ENCODE measurements around the gene SYTL4.

SYTL4 gene

DNA sequence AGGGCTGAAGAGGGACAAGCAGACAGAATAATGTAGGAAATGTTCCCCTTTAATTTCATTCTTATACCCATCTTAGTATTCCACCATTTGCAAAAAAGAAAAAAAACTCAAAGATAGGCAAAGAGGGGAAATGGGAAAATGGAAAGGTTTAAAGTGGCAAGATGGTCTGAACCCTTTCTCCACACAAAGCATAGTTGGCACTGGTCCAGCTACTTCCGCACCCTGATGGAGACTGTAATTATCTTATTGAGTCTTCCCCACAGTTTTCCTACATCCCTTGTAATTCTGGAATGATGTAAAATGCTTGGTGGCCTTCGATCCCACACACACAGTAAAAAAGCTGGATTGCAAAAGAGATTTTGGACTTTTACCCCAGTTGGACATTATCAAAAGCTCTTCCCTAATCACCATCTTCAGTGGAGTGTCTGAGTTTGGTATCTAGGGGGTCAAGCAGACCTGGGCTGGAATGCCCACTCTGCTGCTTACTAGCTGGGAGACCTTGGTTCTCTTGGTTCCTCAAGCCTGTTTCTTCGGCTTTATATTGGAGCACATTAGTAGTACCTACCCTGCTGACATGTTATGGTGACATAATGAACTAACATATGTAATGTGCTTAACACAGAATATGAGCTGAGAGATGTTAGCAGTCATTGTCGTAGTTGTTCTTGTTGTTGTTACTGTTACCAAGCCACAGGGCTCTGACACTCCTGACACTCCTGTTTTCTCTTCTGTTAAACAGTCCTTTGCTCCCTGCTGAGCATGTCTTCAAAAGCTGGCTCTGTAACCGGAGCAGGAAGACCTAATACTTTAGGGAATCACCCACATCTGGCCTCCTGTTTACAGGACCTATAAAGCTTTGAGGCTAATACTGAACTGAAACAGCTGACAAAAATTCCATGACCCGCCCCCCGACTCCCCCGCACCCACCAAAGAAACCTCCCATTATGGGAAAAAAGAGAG lies 83.2 kb downstream of the SYTL4 start:
- DNase-seq (ENCODE audit: low read depth in 2 of 2): no peak

DNA sequence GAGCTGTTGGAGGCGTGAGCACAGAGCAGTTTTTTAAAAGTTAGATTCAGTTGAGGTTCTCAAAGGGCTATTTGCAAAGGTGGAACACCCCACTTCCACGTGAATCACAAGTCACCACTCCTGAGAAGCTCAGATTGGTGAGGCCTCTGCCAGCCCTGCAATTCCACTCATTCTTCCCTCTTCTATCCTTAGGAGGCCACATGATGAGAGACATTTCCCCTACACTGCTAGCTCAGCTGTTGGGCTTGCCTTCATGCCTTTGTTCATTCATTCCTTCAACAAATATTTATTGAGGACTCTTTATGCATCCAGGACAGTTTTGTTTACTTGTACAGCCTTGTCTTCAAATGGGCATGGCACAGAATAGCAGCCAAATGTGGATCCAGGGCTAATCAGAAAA lies 84.2 kb downstream of the SYTL4 start:
- no peak for DNase-seq (ENCODE audit: low read depth in 2 of 2)

DNA sequence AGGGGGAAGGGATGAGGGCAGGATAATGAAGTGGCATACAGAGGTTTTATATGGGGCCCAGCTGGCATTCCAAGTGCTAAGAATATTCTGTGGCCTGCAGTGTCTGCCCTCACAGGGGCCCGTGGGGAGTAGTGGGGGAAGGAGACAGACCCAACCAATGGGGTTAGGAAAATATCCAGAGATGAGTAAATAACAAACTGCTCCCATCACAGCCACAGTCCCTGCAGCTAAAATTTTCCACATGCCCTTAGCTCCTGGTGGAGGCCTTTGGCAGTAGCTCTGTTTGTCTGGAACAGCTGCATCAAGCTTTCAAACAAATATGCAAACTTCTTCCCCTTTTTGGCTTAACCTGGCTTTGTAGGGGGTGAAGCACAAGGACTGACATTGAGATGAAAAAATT lies 84.8 kb downstream of the SYTL4 start:
- DNase-seq (ENCODE audit: low read depth in 2 of 2): no peak

DNA sequence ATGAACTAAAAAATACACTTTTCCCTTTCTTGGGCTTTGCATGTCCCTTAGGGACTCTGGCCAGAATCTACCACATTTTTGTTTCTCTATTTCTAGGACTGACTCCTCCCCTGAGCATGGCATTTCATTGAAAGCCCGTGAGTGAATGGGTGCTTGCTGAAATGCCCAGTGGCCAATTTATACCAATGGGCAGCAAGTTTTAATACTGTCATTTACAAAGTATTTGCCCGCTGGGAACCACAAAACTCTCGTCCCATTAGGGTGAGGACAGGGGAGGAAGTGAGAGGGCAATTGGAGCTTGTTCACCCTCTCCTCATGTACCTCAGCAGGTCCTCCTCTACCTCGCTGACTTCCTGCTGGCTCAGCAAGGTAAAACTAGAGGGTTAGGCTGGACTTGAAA lies 86.8 kb downstream of the SYTL4 start:
- no peak for DNase-seq (ENCODE audit: low read depth in 2 of 2)

DNA sequence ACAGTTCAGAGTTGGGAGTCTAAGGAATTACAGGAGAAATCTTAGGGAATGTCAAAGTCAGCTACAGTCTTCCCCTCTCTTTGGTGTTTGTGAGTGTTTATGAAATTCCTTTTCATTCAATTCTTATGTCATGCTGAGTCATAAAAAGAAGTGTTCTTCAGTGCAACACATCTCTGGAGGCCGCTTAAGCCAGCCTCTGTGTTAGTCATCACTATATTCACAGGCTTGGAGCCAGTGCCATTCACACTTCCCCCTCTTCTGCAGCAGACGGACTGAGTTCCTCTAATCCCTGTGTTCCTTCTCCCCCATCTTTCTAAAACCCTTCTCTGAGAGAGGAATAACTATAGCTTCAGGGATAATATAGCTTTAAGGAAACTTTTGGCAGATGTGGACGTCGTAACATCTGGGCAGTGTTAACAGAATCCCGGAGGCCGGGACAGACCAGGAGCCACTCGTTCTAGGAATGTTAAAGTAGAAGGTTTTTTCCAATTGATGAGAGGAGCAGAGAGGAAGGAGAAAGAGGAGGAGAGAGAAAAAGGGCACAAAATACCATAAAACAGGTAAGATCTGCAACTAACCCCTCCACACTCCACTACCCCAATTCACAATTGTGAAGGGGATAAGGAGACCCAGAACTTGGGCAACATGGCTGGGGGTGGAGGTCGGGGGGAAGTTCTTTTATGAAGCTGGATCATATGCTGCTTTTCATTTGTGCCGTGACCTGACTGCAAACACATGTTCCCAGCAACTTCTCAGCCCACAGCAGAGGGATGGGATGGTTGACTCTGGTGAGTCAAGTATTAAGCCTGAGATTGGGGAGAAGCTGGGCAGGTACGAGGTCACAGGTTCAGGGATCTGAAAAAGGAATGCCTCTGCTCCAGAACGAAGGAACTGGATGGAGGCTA lies 87.7 kb downstream of the SYTL4 start, which contains the start of gene SRPX2:
SRPX2 (plus strand) TSS at position 244 of the 905 bp plus-strand sequence. CDS start 2,124 bp downstream, outside the sequence.
- no peak for DNase-seq (ENCODE audit: low read depth in 2 of 2)

DNA sequence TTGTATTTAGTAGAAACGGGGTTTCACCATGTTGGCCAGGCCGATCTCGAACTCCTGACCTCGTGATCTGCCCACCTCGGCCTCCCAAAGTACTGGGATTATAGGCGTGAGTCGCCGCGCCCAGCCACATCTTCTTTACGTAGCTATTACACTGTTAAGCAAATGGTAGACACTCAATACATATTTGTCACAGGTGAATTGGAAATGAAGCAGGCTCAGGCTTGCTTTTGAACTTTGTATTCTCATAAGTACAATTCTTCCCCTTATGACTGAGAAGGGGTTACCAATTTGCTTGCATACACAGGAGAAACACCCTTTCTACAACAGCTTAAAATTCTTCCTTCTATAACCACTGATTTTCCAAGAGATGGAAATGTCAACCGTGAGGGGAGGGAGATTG lies 88.7 kb downstream of the SYTL4 start:
- DNase-seq (ENCODE audit: low read depth in 2 of 2): no peak

DNA sequence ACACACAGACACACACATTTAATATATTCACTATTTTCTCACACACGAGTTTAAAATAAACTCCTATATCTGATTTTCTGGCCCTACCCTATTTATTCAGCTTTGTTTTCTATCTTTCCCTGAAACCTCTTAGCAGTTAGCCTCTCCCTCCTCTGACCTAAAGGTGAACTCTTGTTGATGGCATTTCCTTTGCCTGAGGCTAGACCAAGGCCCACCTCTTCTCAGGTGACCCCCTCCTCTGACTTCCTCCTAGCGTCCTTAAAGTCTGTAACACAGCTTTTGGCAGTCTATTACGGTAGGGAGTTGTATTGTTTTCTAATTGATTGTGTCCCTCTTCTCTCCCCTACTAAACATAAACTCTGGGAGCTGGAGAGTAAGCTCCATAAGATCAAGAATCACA lies 89.6 kb downstream of the SYTL4 start:
- no peak for DNase-seq (ENCODE audit: low read depth in 2 of 2)

DNA sequence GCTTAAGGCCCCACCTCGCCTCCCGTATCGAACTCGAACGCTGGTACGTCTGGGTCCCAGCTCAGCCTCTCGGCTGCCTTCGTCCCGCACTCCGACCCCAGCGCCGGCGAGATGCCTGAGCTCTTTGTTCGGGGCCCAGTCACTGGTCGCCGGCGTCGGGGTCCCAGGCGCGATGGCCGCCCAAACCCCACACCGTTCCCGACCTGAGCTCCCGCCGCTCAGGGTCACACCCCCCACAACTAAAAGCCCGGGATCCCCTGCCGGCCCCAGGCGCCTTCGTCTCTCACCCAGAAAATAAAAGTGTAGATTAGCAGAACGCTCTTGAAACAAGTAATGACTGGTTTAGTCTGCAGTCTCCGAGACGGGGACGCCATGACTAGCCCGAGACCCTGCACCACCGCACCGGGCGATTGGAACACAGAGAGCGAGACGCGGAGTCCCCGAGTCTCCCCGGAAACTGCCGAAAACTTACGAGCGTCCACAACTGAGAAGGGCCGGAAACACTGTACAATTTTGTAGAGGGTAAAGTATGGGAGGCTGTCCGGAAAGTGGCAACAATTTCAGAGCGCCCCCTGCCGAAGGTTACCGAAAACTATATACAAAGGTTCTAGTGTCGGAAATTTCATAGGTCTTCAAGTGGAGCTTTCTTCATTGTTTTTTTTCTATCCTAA lies 95.5 kb downstream of the SYTL4 start, which contains the start of gene TSPAN6:
TSPAN6 (minus strand) TSS at position 486 of the 671 bp plus-strand sequence; CDS start at position 374, 112 bp downstream.
- peak; percentile 24 to 59 for DNase-seq (ENCODE audit: low read depth in 2 of 2)

DNA sequence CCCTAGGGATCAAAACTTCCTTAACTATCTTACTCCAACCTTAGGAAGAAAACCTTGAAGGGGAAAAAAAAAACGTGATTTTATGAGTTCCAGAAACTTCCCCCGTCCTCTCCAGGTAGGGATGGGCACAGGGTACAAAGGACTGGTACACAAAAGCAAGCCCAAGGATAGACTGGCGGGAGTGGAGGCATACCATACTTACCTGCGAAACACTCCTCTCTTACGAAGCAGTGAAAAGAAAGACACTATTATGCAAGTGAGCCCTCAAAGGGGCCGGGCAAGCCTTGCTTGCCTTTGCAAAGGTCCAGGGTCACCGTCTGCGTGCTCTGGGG lies 96.0 kb downstream of the SYTL4 start:
- no peak for DNase-seq (ENCODE audit: low read depth in 2 of 2)

DNA sequence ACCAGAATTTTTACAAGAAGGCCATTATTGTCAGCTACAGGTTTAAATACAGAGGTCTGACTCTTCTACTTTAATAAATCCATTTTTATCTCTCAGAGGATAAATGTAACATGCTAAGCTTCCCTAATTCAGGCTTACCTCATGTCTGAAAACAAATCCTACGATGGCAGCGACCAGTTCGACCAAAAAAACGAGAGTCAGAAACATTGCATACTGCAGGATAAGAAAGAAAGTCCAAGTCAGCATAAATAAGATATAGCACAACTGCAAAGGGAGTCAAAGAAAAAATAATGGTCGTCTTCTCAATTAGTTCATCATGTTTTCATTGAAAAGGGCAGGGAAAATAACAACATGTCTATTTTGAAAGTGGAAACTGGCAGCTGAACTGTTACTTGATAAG lies 96.9 kb downstream of the SYTL4 start:
- DNase-seq (ENCODE audit: low read depth in 2 of 2): no peak

DNA sequence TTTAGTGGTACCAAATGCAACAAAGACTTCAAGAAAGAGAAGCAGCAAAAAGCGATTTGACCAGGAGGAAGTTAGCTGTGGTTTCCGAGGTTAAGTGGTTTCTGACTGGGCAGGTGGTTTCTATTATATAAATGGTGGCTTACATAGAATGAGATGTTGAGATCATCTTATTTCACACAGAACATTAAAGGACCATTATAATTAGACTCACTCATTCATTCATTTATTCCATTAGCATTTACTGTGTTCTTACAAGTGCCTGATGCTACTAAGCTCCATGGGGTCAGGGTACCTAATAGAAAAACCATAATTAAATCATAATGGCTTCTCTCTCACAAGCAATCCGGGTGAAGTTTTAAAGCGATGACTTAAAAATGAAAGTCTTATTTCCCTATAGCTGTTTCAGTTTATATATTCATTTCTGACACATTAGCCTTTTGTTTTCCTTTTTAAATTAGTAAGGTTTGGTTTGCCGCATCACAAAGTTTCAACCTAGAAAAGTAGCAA lies 105.9 kb downstream of the SYTL4 start:
- DNase-seq (ENCODE audit: low read depth in 2 of 2): no peak

Measured in stimulated activated CD4-positive, alpha-beta T cell treated with anti-CD3 and anti-CD28 coated beads, Interleukin-1b, Interleukin-23, amount 100 ng/mL, for 1 hour (primary cell).